ENCODE results near the gene SDCBP2.

DNA sequence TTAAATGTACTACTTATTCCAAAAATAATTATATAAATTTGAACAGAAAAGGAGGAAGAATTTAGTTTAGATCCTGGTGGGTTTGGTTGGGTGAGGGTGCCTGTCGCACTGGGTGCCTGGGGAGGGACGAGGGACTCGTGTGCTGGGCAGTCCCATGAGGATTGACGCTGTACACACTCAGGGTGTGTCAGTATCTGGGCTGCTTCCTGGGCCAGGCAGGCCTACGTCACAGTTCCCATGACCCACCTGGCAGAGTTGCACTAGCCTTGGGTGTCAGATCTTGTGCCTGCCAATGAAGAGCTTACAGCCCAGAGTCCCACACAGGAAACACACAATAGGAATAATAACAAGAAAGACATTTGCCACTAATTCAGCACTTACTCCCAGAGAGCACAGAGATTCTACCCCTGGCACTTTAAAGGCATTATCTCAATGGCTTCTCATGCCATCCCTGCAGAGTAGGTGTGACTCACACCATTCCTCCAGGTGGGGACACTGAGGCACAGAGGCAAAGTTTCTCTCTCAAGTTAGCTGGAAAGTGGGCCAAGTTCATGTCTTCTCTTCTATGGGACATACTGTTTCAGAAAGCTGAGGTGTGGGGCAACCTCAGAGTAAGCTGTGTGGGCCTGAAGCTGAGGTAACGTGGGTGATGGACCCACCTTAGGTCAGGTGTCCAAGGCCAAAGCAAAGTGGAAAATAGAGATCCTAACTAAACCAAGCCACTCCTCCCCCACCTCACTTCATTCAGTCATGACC, 1.3 kb upstream of the SDCBP2 start:
- TF ChIP-seq ZNF512 (CRISPR knock-in tag; IDR thresholded peaks at IDR 0.05; ENCODE audit: borderline replicate concordance): no peak
- TF ChIP-seq, protein P1, sequence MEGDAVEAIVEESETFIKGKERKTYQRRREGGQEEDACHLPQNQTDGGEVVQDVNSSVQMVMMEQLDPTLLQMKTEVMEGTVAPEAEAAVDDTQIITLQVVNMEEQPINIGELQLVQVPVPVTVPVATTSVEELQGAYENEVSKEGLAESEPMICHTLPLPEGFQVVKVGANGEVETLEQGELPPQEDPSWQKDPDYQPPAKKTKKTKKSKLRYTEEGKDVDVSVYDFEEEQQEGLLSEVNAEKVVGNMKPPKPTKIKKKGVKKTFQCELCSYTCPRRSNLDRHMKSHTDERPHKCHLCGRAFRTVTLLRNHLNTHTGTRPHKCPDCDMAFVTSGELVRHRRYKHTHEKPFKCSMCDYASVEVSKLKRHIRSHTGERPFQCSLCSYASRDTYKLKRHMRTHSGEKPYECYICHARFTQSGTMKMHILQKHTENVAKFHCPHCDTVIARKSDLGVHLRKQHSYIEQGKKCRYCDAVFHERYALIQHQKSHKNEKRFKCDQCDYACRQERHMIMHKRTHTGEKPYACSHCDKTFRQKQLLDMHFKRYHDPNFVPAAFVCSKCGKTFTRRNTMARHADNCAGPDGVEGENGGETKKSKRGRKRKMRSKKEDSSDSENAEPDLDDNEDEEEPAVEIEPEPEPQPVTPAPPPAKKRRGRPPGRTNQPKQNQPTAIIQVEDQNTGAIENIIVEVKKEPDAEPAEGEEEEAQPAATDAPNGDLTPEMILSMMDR (IDR thresholded peaks at IDR 0.05): no peak
- no peak for TF ChIP-seq ATF2 (CRISPR knock-in tag; IDR thresholded peaks at IDR 0.05; ENCODE audit: borderline replicate concordance, low read depth)
